Spinal cord (tissue), 10 donors: ENCODE results near the gene RPL27. TPM values are rescaled to one million over a fixed set of nuclear protein-coding genes. Genes with fewer than 3 reads are reported as not detected.

Source experiments
- DNase-seq, 6 donors: peaks; one replicate each; pipeline versions ENCODE4 v3.0.0 to v3.0.0-alpha.2; 2013 to 2015; ENCODE audit warnings: low spot score in 6 of 6, low read depth in 4 of 6
- H3K27ac ChIP-seq: one replicate; pipeline ENCODE4 v1.5.1; 2013; ENCODE audit warnings: low read depth, low read length, control low read depth
- H3K27me3 ChIP-seq: one replicate; pipeline ENCODE4 v1.6.1; 2013; ENCODE audit warnings: low read length; ENCODE audit not compliant: control insufficient read depth, insufficient read depth
- H3K36me3 ChIP-seq: one replicate; pipeline ENCODE4 v1.6.1; 2013; ENCODE audit warnings: low read length; ENCODE audit not compliant: control insufficient read depth, insufficient read depth
- H3K4me1 ChIP-seq: one replicate; pipeline ENCODE4 v1.6.1; 2013; ENCODE audit warnings: low read length; ENCODE audit not compliant: control insufficient read depth, insufficient read depth
- H3K4me3 ChIP-seq: one replicate; pipeline ENCODE4 v1.5.1; 2013; ENCODE audit warnings: low read depth, low read length, control low read depth
- H3K9me3 ChIP-seq: one replicate; pipeline ENCODE4 v1.6.1; 2013; ENCODE audit warnings: low read length; ENCODE audit not compliant: control insufficient read depth, insufficient read depth
- WGBS: methylation state at CpG from one replicate; pipeline ENCODE4 v1.1.5; 2013; ENCODE audit warnings: missing lambda C conversion rate; ENCODE audit not compliant: insufficient coverage; 5-methylcytosine and 5-hydroxymethylcytosine counted together
- polyA plus RNA-seq, 2 donors: library from polyadenylated mRNA; unstranded; fragments of 120-200 nt; gene quantifications; one replicate each; pipeline ENCODE4 v1.2.1, GENCODE V29; 2013; ENCODE audit not compliant: insufficient read length in 2 of 2
- total RNA-seq, 2 donors: library from RNA; depleted of rRNA in 1 of 2; stranded (reverse); fragments of 120-200 nt in 1 of 2; fragments of >200 nt in 1 of 2; gene quantifications; one replicate each; pipeline versions ENCODE4 v1.2.3 to v1.2.4, GENCODE V29; 2013 to 2014
- donor health status: healthy.

RPL27 gene
- total and polyA plus RNA-seq, 4 donors: 670 to 1,375 (median 971) TPM

- Histone ChIP-seq H3K4me3 (no peak overlapping the region), H3K27me3 (no peaks in the 10 kb centered on the region), H3K9me3 (no peaks in the 10 kb centered on the region), H3K36me3 (peaks cover 38% of the 10 kb centered on the region), H3K27ac (no peak overlapping the region), H3K4me1 (peaks cover 26% of the 10 kb centered on the region)
- DNase-seq: no peak
- 79% methylated on average over 3 of the region's 5 CpGs for WGBS
Observed at GRCh38 chr17:43010667-43011308, 12.6 kb downstream of the RPL27 start.

- DNase-seq: no peak
- Histone ChIP-seq H3K36me3 (peaks cover 45% of the 10 kb centered on the region), H3K9me3 (no peaks in the 10 kb centered on the region), H3K27me3 (no peaks in the 10 kb centered on the region), H3K4me3 (no peak overlapping the region), H3K4me1 (peaks cover 25% of the 10 kb centered on the region), H3K27ac (no peak overlapping the region)
- 83% methylated on average over 15 of the region's 15 CpGs for WGBS
Observed at GRCh38 chr17:43011728-43012472, 13.7 kb downstream of the RPL27 start.

- peaks cover 31% of the 10 kb centered on the region for H3K4me1 ChIP-seq
- H3K36me3 ChIP-seq: peaks cover 56% of the 10 kb centered on the region
Observed at GRCh38 chr17:43013296-43013695, 15.1 kb downstream of the RPL27 start.

DNA sequence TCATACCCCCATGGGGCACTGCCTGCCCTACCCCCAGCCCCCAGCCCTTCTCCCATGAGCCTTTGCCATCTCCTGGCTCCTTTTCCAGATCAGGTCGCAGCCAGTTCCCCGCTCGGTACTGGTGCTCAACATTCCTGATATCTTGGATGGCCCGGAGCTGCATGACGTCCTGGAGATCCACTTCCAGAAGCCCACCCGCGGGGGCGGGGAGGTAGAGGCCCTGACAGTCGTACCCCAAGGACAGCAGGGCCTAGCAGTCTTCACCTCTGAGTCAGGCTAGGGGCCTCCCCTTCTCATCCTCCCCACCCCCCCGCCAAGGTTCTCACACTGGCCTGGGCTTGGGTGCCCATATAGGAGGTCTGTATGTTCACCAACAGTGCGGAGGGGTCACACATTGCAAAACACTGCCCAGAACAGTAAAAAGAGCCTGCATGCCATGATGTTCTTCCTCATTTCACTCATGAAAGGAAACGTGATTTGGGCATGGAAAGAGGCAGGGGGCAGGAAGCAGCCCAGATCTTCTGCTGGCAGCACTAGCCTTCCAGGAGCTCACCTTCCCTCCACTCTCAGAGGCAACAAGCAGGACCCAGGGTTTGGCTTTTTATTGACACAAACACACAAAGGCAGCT is 15.9 kb downstream of the RPL27 start:
- no peak overlapping the region for H3K27ac ChIP-seq
- WGBS: 77% methylated on average over 9 of the region's 12 CpGs
- H3K4me3 ChIP-seq: no peak overlapping the region
- peaks cover 34% of the 10 kb centered on the region for H3K4me1 ChIP-seq
- no peaks in the 10 kb centered on the region for H3K27me3 ChIP-seq
- DNase-seq: no peak
- H3K36me3 ChIP-seq: peaks cover 58% of the 10 kb centered on the region
- no peaks in the 10 kb centered on the region for H3K9me3 ChIP-seq

More at GRCh38 chr17:43013296-43013695, 15.1 kb downstream of the RPL27 start:
- Histone ChIP-seq H3K4me3 (no peak overlapping the region), H3K27me3 (no peaks in the 10 kb centered on the region), H3K27ac (no peak overlapping the region), H3K9me3 (no peaks in the 10 kb centered on the region)
- WGBS: 82% methylated on average over 8 of the region's 8 CpGs
- no peak for DNase-seq

DNA sequence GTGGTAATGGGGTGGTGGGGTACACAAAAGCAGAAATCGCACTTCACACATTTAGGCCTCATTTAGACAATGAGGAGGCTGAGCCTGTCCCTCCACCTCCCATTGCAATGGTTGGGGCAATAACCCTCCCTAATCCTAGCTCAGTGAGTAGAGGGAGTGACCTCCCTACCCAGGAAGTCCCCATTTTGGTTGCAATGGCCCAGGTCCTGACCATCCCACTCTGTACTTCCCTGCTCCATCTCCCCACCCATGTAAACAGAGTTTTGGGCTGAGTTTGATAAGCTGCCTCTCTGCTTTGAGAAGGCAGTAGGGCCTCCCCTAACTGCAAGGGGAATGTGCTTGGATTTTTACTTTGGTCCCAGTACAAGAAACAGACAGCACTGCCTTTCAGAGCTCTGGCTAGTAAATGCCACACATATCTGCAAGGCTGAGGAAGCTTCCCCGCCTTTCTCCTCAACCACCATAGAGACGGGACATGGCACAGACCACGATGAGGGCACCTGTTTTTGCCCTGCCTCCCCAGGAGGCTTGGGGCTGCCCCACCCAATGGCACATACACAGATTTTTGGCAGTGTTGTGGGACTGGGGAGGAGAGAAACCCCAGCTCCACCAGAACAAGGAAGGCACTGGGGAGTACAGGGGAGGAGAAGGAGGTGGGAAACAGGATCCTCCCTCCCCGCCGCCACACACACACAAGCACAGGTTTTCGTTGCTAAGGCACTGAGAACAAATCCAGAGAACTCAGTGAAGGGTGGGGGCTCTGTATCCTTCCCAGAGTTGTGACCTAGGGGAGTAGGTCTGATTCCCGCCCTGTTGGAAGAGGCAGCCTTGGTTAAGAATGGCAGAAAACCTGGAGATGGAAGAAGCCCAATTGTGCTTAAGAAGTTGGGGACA is 16.7 kb downstream of the RPL27 start:
- Histone ChIP-seq H3K9me3 (no peaks in the 10 kb centered on the region), H3K27me3 (no peaks in the 10 kb centered on the region), H3K27ac (peak overlapping the region; percentile 20), H3K4me1 (peaks cover 41% of the 10 kb centered on the region), H3K36me3 (peaks cover 58% of the 10 kb centered on the region), H3K4me3 (no peak overlapping the region)
- 88% methylated on average over 1 of the region's 8 CpGs for WGBS
- no peak for DNase-seq

- Histone ChIP-seq H3K27ac (peak overlapping the region; percentile 20), H3K36me3 (peaks cover 58% of the 10 kb centered on the region)
- WGBS: 34% methylated on average over 7 of the region's 9 CpGs
Observed at GRCh38 chr17:43015579-43015978, 17.4 kb downstream of the RPL27 start.

GRCh38 chr17:43016216-43016615 is 18.0 kb downstream of the RPL27 start:
- no peak overlapping the region for H3K4me3 ChIP-seq
- H3K4me1 ChIP-seq: peaks cover 54% of the 10 kb centered on the region
- H3K27me3 ChIP-seq: no peaks in the 10 kb centered on the region
- peaks cover 58% of the 10 kb centered on the region for H3K36me3 ChIP-seq
- no peak overlapping the region for H3K27ac ChIP-seq
- DNase-seq: no peak
- 94% methylated on average over 7 of the region's 7 CpGs for WGBS
- H3K9me3 ChIP-seq: no peaks in the 10 kb centered on the region

More at GRCh38 chr17:43015579-43015978, 17.4 kb downstream of the RPL27 start:
- H3K4me1 ChIP-seq: peaks cover 48% of the 10 kb centered on the region
- H3K9me3 ChIP-seq: no peaks in the 10 kb centered on the region
- no peak overlapping the region for H3K4me3 ChIP-seq
- no peaks in the 10 kb centered on the region for H3K27me3 ChIP-seq
- DNase-seq: no peak

DNA sequence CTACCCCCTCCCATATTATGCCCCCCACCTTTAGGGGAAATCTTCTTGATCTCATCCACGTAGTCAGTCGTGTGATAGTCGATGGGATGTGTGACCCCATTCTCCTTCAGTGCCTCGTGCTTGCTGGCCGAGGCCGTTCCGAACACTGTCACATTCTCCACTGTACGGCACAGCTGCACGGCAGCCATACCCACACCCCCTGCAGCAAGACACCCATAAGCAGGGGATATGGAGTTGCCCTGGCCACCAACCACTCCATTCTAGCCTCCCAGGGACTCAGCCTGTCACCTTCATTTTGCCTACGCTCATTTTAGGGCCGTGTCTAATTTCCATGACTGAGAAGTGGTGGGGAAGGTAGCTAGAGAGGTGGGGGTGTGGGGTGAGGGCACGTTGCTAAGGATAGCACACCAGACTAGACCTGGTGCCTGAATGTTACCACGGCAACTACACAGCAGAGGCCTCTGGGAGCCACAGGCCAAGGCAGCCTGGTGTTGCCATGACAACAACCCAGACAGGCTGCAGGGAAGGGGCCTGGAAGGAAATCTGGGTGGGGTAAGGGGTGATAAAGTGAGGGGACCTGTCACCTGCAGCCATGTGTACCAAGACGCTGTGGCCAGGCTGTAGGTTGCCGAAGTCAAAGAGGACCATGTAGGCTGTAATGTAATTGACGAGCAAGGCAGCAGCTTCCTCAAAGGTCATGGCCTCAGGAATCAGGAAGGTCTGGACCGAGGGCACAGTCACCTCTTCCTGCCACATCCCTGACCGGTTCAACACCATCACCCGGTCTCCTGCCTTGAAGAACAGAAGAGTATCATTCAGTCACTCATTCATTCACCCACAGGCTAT is 20.0 kb downstream of the RPL27 start:
- peak in 3 of 6 donors; percentile 49 to 87 (median 68) for DNase-seq
- H3K4me3 ChIP-seq: no peak overlapping the region
- H3K27ac ChIP-seq: no peak overlapping the region
- no peaks in the 10 kb centered on the region for H3K9me3 ChIP-seq
- peaks cover 58% of the 10 kb centered on the region for H3K4me1 ChIP-seq
- no peaks in the 10 kb centered on the region for H3K27me3 ChIP-seq
- WGBS: 25% methylated on average over 14 of the region's 19 CpGs
- H3K36me3 ChIP-seq: peaks cover 46% of the 10 kb centered on the region
